HG03108 (cell line): ENCODE results near the gene MRPS18C.

Experiments
- ATAC-seq: cut with Tn5 transposase; IDR thresholded peaks from one replicate; pipeline ENCODE4 v1.9.1; 2021; ENCODE audit warnings: moderate library complexity; ENCODE audit not compliant: unreplicated experiment

MRPS18C gene

DNA sequence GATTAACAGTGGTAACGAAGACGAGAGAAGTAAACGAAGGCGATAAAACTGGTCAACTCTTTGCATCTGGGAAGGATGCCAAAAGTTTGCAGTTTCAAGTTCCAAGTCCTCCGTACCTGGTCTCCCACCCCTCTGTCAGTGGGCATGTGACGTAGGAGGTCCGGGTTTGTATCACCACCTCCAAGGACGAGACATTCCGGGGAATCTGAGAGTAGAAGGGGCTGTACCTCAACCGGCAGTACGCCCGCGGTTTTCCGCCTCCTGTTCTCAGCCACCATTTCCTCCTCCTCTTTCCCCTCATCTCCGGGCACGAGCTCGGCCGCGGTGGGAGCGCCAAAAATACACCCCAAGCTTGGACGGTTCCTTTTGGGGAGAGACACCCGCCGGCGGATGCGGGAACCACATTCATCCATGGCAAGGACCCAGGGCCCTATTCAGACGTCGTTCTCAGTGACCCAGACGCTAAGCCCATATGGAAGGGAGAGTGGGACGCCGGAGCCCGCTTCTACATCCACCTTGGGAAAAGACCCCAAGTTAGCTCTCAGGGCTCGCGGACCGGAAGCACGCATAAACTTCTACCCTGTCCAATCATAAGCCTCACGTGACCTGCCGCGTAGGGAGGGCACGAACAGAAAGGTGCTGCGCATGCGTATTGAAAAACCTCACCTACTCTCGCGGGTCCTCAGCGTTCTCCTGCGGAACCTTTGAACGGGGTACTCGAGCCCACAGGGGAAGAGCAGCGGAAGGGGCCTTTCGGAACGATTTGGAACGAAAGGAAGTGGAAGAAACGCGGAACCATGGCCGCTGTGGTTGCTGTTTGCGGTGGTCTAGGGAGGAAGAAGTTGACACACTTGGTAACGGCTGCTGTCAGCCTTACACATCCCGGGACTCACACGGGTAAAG lies at the start of gene MRPS18C, which contains the start of gene HELQ:
Gene MRPS18C, plus strand, starts transcription at position 778 of the 903 bp plus-strand sequence. Its CDS starts 20 bp downstream, at position 798.
Gene HELQ, minus strand, starts transcription at position 543 of the 903 bp plus-strand sequence. Its CDS starts 130 bp downstream, at position 413.
- peak; percentile 95 for ATAC-seq

- ATAC-seq, result no peak
Measured at GRCh38 chr4:83408908-83409307, 47.0 kb upstream of the MRPS18C start.

DNA sequence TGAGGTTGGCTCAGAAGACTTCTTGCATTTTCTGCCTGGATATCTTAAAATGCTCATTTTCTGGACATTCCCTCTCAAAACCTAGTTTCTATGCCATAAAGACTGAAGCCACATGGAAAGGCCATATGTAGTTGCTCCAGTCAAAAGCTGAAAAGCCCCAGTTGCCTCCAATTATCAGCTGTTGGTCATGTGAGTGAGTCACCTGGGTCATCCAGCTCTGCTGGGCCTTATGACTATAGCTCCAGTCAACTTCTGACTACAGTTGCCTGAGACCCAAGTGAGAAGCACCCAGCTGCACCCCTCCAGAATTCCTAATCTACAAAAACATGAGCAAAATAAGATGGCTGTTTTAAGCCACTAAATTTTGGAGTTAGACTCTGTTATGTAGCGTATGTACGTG lies 42.2 kb upstream of the MRPS18C start:
- no peak for ATAC-seq

GRCh38 chr4:83417566-83417965 lies 38.3 kb upstream of the MRPS18C start:
- no peak for ATAC-seq

DNA sequence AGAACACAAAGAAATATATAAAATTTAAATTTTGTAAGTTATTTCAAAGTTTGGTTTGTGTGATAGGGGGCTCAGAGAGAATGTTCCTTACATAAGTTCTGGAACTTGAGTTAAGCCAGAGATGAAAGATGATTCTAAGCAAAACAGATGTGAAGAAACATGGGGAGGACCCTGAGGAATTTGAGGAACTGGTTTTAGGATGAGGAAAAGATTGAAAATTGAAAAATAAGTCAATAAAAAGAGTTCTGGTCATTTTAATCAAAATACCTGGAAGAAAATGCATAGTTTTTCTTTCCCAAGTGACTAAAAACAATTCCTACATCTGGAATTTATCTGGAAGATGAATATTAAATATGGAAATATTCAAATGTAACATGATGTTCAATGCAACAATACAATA lies 37.6 kb upstream of the MRPS18C start:
- no peak for ATAC-seq

DNA sequence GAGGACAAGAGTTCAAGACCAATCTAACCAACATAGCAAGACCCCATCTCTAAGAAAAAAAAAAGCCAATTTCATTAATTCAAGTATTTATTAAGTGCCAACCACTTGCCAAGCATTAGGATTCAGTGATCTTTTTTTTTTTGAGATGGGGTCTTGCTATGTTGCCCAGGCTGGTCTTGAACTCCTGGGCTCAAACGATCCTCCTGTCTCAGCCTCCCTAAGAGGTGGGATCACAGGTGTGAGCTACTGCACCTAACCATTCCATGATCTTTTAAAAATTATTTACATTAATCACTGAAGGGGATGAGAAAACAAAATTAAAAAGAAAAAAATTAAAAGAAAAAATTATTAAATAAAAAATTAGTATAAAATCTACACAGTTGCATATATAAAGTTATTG lies 24.7 kb upstream of the MRPS18C start:
- no peak for ATAC-seq

GRCh38 chr4:83436680-83437079 lies 19.2 kb upstream of the MRPS18C start:
- ATAC-seq, result no peak

DNA sequence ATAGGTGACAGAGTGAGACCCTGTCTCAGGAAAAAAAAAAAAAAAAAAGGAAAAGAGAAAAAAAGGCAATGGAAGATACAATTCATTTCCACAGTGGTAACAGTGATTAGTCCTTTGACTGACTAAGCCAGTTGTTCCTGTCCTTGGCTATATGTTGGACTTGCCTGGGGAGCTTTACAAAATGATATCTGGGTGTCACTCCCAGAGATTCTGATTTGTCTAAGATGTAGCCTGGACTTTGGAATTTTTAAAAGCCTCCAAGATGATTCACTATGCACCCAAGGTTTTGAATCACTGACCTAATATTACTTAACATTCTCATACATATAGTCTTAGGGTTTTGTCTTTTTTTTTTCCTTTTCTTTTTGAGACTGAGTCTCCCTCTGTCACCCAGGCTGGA lies 17.1 kb upstream of the MRPS18C start:
- ATAC-seq, result no peak

GRCh38 chr4:83440148-83440814 lies 15.6 kb upstream of the MRPS18C start:
- no peak for ATAC-seq

GRCh38 chr4:83440899-83441298 lies 15.0 kb upstream of the MRPS18C start:
- no peak for ATAC-seq

DNA sequence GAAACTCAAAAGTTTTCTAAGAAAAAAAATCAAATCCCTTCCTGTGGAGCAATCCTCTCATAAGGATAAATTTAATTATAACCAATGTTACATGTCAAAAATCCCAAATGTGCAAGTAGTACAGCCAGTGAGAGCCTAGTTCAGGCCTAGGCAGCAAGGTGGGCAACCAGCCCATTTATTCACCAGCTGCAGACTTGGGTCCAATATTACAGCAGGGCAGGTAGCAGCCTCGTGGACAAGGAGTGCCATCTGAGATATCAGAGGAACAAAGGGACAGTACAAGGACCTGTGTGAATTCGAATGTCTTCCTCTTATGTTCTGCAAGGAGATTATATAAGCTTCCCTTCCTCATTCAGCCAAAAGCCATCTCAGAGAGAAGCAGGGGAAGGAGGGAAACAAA lies 6.8 kb upstream of the MRPS18C start:
- no peak for ATAC-seq

DNA sequence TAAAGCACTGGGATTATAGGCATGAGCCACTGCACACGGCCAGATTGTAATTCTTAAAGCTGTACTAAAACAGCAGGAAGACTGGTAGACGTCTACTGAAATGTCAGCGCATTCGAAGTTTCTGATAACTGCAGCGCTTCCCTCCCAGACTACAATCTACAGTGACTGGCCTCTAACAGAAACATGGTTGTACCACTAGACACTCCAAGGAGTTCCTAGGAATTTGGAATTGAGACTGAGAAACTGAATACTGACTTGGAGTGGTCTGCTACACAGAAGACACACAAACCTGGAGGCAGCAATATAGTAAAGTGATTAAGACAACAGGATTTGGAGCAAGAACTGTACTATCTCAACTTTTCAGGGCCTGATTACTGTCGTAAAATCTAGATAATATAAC lies 1.2 kb upstream of the MRPS18C start:
- ATAC-seq, result no peak

DNA sequence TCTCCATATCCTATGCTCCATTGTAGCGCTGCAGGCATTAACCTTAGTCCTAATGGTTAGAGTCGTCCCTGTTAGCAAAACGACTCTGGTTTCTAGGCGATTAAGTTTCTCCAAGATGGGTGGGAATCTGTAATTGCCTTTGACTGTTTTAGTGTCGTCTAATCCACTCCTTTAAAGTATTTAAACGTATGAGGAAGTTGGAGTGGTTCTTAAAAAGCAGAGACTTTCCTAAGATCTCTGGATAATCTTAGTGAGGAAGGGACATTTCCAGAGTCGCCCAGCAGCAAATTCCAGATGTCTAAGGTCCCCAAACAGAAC lies 285 bp downstream of the MRPS18C start:
- no peak for ATAC-seq

DNA sequence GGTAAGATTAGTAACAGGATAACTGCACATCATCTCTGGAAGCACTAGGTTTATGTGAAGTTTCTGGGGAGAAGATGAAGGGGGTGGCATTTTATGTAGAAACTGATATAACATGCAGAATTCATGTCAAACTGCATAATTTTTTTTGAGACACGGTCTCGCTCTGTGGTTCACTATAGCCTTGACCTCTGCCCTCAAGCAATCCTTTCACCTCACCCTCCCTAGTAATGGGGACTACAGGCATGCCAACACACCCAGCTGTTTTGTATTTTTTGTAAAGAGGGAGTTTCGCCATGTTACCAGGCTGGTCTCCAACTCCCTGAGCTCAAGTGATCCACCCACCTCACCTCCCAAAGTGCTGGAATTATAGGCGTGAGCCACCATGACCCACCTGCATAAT lies 17.6 kb downstream of the MRPS18C start:
- ATAC-seq, result no peak

DNA sequence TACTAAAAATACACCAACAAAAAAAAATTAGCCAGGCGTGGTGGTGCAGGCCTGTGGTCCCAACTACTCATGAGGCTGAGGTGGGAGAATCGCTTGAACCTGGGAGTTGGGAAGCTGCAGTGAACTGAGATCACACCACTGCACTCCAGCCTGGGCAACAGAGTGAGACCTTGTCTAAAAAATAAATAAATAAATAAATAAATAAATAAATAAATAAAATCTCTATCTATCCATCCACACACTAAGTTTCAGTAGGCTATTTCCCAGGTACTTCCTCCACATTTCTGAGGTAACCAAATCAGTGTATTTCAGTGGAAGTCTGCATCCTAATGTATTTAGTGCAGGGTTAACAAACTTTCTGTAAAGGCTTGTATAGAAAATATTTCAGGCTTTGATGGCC lies 18.1 kb downstream of the MRPS18C start:
- ATAC-seq, result no peak

GRCh38 chr4:83484500-83485461 lies 28.9 kb downstream of the MRPS18C start, which contains the start of gene ABRAXAS1:
Gene ABRAXAS1 (minus strand): TSS chr4:83485100. CDS start chr4:83485072, 28 bp downstream.
- ATAC-seq, result peak; percentile 98

DNA sequence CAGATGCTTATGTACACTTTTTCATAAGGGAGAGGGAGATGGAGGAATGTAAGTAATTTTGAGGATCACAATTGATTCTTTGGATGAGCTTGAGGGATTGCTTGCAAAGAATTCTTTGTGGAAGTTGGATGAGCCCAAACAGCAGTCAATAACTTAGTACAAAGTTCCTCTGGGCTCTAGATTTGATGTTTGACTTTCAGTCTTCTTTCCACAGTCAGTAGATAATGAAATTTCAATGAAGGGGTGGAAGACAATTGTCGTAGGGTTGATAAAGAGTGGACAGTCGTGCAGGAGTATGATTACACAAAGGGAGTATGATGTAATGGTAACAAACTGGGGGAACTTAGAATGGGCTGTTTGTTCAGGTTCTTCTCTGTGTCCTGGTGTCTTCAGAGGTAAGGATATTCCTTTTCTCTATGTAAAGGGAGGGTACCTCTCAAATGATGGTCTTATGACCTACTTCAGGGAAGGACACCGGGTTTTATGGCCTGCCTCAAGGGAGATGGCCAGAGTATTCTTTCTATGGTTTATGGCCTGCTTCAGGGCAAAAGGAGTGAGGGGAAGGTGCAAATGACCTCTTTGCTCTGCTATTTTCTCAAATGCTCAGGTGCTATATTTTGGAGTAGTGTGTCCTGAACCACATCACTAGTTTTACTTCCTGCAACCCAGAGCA lies 30.7 kb downstream of the MRPS18C start:
- no peak for ATAC-seq

- ATAC-seq, result no peak
Measured at GRCh38 chr4:83489711-83490326, 34.0 kb downstream of the MRPS18C start.

GRCh38 chr4:83490876-83491450 lies 35.1 kb downstream of the MRPS18C start:
- ATAC-seq, result no peak
